Measurements from ENCODE around the gene ALPG. TPM values are rescaled to one million over a fixed set of nuclear protein-coding genes. Genes with fewer than 3 reads are reported as not detected.
"Not testable (repeated sequence)": the region's sequence is repeated elsewhere in the genome, so short reads cannot be mapped to it uniquely, and the experiment has no call there.

The ALPG gene
- total RNA-seq, 2 donors from 2014 or later, result not detected

GRCh38 chr2:232440220-232441018, 33.8 kb downstream of the ALPG start:
- H3K4me3 ChIP-seq (ENCODE audit: low read length); H3K27ac Mint-ChIP-seq; H3K4me1 ChIP-seq (ENCODE audit: control insufficient read depth, insufficient read depth, low read length); H3K36me3 Mint-ChIP-seq (ENCODE audit: low read depth); H3K9me3 Mint-ChIP-seq; H3K9ac ChIP-seq (ENCODE audit: extremely low read depth, low read length, poor library complexity, severe bottlenecking); H3K4me3 Mint-ChIP-seq; H3K27me3 ChIP-seq (ENCODE audit: control insufficient read depth, insufficient read depth, low read length, poor library complexity, severe bottlenecking); H3K36me3 ChIP-seq (ENCODE audit: control insufficient read depth, insufficient read depth, low read length); H3K9me3 ChIP-seq (ENCODE audit: control insufficient read depth, low read length); H3K27ac ChIP-seq (ENCODE audit: low read depth, low read length); H3K4me1 Mint-ChIP-seq: not testable (repeated sequence)
- peaks cover 19% of the 10 kb centered on the region for H3K27me3 Mint-ChIP-seq (ENCODE audit: insufficient read depth)
- TF ChIP-seq CTCF (conservative IDR thresholded peaks at IDR 0.05), result peak; percentile 86
- peak; percentile 98 for DNase-seq
- 31 to 39% methylated on average over 9 to 15 of the region's 16 CpGs for WGBS, 2 experiments (ENCODE audit: insufficient coverage in 1 of 2, insufficient read length in 1 of 2)

- Histone ChIP-seq H3K4me3 (ENCODE audit: low read length) (no peak overlapping the region), H3K36me3 (ENCODE audit: control insufficient read depth, insufficient read depth, low read length) (no peaks in the 10 kb centered on the region), H3K9me3 (ENCODE audit: control insufficient read depth, low read length) (no peaks in the 10 kb centered on the region), H3K27me3 (ENCODE audit: control insufficient read depth, insufficient read depth, low read length, poor library complexity, severe bottlenecking) (peaks cover 5% of the 10 kb centered on the region), H3K27ac (ENCODE audit: low read depth, low read length) (no peak overlapping the region), H3K9ac (ENCODE audit: extremely low read depth, low read length, poor library complexity, severe bottlenecking) (no peak overlapping the region), H3K4me1 (ENCODE audit: control insufficient read depth, insufficient read depth, low read length) (no peaks in the 10 kb centered on the region)
- H3K27me3 Mint-ChIP-seq (ENCODE audit: insufficient read depth), result peaks cover 16% of the 10 kb centered on the region
- no peak overlapping the region for H3K27ac Mint-ChIP-seq
- H3K4me1 Mint-ChIP-seq, result peaks cover 2% of the 10 kb centered on the region
- no peaks in the 10 kb centered on the region for H3K9me3 Mint-ChIP-seq
- H3K4me3 Mint-ChIP-seq, result no peak overlapping the region
- WGBS, 2 experiments (ENCODE audit: insufficient coverage in 1 of 2, insufficient read length in 1 of 2), result 67 to 85% methylated on average over 3 to 12 of the region's 12 CpGs
- no peak for TF ChIP-seq CTCF (conservative IDR thresholded peaks at IDR 0.05)
- H3K36me3 Mint-ChIP-seq (ENCODE audit: low read depth), result no peaks in the 10 kb centered on the region
- no peak for DNase-seq
Observed at GRCh38 chr2:232441147-232441651, 34.6 kb downstream of the ALPG start.

- not testable (repeated sequence) for H3K9me3 ChIP-seq (ENCODE audit: control insufficient read depth, low read length); H3K36me3 Mint-ChIP-seq (ENCODE audit: low read depth); H3K4me1 Mint-ChIP-seq; H3K36me3 ChIP-seq (ENCODE audit: control insufficient read depth, insufficient read depth, low read length); H3K27me3 ChIP-seq (ENCODE audit: control insufficient read depth, insufficient read depth, low read length, poor library complexity, severe bottlenecking); H3K9me3 Mint-ChIP-seq; H3K4me1 ChIP-seq (ENCODE audit: control insufficient read depth, insufficient read depth, low read length); H3K4me3 ChIP-seq (ENCODE audit: low read length); H3K4me3 Mint-ChIP-seq; H3K9ac ChIP-seq (ENCODE audit: extremely low read depth, low read length, poor library complexity, severe bottlenecking); H3K27ac ChIP-seq (ENCODE audit: low read depth, low read length); H3K27ac Mint-ChIP-seq
- DNase-seq, result peak; percentile 42
- peaks cover 14% of the 10 kb centered on the region for H3K27me3 Mint-ChIP-seq (ENCODE audit: insufficient read depth)
- WGBS, 2 experiments (ENCODE audit: insufficient coverage in 1 of 2, insufficient read length in 1 of 2), result 87 to 100% methylated on average over 1 to 7 of the region's 10 CpGs
Observed at GRCh38 chr2:232441922-232442321, 35.3 kb downstream of the ALPG start.

GRCh38 chr2:232442431-232442830, 35.8 kb downstream of the ALPG start:
- DNase-seq; H3K36me3 Mint-ChIP-seq (ENCODE audit: low read depth); H3K27me3 ChIP-seq (ENCODE audit: control insufficient read depth, insufficient read depth, low read length, poor library complexity, severe bottlenecking); H3K9me3 ChIP-seq (ENCODE audit: control insufficient read depth, low read length); H3K36me3 ChIP-seq (ENCODE audit: control insufficient read depth, insufficient read depth, low read length); H3K4me1 ChIP-seq (ENCODE audit: control insufficient read depth, insufficient read depth, low read length); H3K9ac ChIP-seq (ENCODE audit: extremely low read depth, low read length, poor library complexity, severe bottlenecking); H3K9me3 Mint-ChIP-seq; H3K4me3 ChIP-seq (ENCODE audit: low read length); H3K4me3 Mint-ChIP-seq; H3K4me1 Mint-ChIP-seq; H3K27ac ChIP-seq (ENCODE audit: low read depth, low read length); H3K27ac Mint-ChIP-seq: not testable (repeated sequence)
- 73 to 82% methylated on average over 3 to 13 of the region's 13 CpGs for WGBS, 2 experiments (ENCODE audit: insufficient coverage in 1 of 2, insufficient read length in 1 of 2)
- H3K27me3 Mint-ChIP-seq (ENCODE audit: insufficient read depth), result peaks cover 11% of the 10 kb centered on the region

- H3K27ac Mint-ChIP-seq, result not testable (repeated sequence)
- DNase-seq, result peak; percentile 34
- 98% methylated on average over 6 of the region's 13 CpGs; no CpG with 5 or more reads in 1 of the 2 experiments for WGBS, 2 experiments (ENCODE audit: insufficient coverage in 1 of 2, insufficient read length in 1 of 2)
Observed at GRCh38 chr2:232443047-232443446, 36.4 kb downstream of the ALPG start.

More at GRCh38 chr2:232443047-232443446, 36.4 kb downstream of the ALPG start:
- H3K27me3 Mint-ChIP-seq (ENCODE audit: insufficient read depth); H3K9me3 Mint-ChIP-seq; H3K27ac ChIP-seq (ENCODE audit: low read depth, low read length); H3K27me3 ChIP-seq (ENCODE audit: control insufficient read depth, insufficient read depth, low read length, poor library complexity, severe bottlenecking); H3K4me1 ChIP-seq (ENCODE audit: control insufficient read depth, insufficient read depth, low read length); H3K36me3 Mint-ChIP-seq (ENCODE audit: low read depth); H3K9me3 ChIP-seq (ENCODE audit: control insufficient read depth, low read length); H3K4me3 Mint-ChIP-seq; H3K36me3 ChIP-seq (ENCODE audit: control insufficient read depth, insufficient read depth, low read length); H3K4me3 ChIP-seq (ENCODE audit: low read length); H3K4me1 Mint-ChIP-seq; H3K9ac ChIP-seq (ENCODE audit: extremely low read depth, low read length, poor library complexity, severe bottlenecking): not testable (repeated sequence)
